ENCODE results near the gene HOXA11.

Gene HOXA11

GRCh38 chr7:27133409-27134231 is 51.4 kb downstream of the HOXA11 start:
- no peak for DNase-seq (ENCODE audit: low spot score)

GRCh38 chr7:27132978-27133377 is 52.1 kb downstream of the HOXA11 start:
- no peak for DNase-seq (ENCODE audit: low spot score)

- DNase-seq (ENCODE audit: low spot score), result no peak
Observed at GRCh38 chr7:27132214-27132613, 52.8 kb downstream of the HOXA11 start.

GRCh38 chr7:27131390-27131819 is 53.6 kb downstream of the HOXA11 start:
- no peak for DNase-seq (ENCODE audit: low spot score)
